Endothelial cell of umbilical vein (primary cell): Measurements from ENCODE around the gene LRP1-AS. TPM values are rescaled to one million over a fixed set of nuclear protein-coding genes. Genes with fewer than 3 reads are reported as not detected.

Experiments used
- BruUV-seq: library from RNA; stranded (reverse); fragments of 400-500 nt; replicated peaks from 2 replicates; lab custom pipeline; 2021; lab: Mats Ljungman, UMichigan
- CTCF ChIA-PET: fragments of 300-600, 350-600 bp; sonication (Branson Sonifier 250); formaldehyde crosslinking; loops from one replicate; lab custom pipeline; 2021; ENCODE audit warnings: antibody characterized with exemption, inconsistent platforms; lab: Charles Lee
- POLR2A ChIA-PET: fragments of 300-600, 350-600 bp; sonication (Branson Sonifier 250); formaldehyde crosslinking; loops from one replicate; lab custom pipeline; 2021; ENCODE audit warnings: antibody characterized with exemption, inconsistent platforms; lab: Charles Lee
- DNase-seq: peaks from one replicate; pipeline ENCODE4 v3.0.0-alpha.2; 2011; ENCODE audit warnings: low read depth, low spot score
- FAIRE-seq: peaks from 2 replicates; lab custom pipeline; 2011; peaks lifted over from hg19 to GRCh38; lab: Jason Lieb, UNC
- H2AFZ ChIP-seq: 2 replicates; pipeline ENCODE4 v1.6.0; 2012; ENCODE audit warnings: low read depth, low read length, control low read depth, inconsistent platforms
- H3K27ac ChIP-seq: 2 replicates; pipeline ENCODE4 v1.5.1; 2011; ENCODE audit warnings: low read depth, mild to moderate bottlenecking, control low read depth, low read length, moderate library complexity; ENCODE audit not compliant: insufficient read depth
- H3K27me3 ChIP-seq, 2 experiments: 2 replicates each; pipeline versions ENCODE4 v1.6.0 to v1.6.1; 2011; ENCODE audit warnings: low read length in 2 of 2, mixed read lengths in 1 of 2; ENCODE audit not compliant: control insufficient read depth in 2 of 2, insufficient read depth in 2 of 2
- H3K36me3 ChIP-seq, 2 experiments: 2 replicates in 1 of 2; 3 replicates in 1 of 2; pipeline ENCODE4 v1.5.1; 2011; ENCODE audit warnings: low read length in 2 of 2, mild to moderate bottlenecking in 1 of 2, moderate library complexity in 1 of 2; ENCODE audit not compliant: control insufficient read depth in 2 of 2, insufficient read depth in 2 of 2; ENCODE audit errors: extremely low read depth in 1 of 2
- H3K4me1 ChIP-seq: 3 replicates; pipeline ENCODE4 v1.5.1; 2011; ENCODE audit warnings: mild to moderate bottlenecking, low read length; ENCODE audit not compliant: control insufficient read depth, insufficient read depth; ENCODE audit errors: extremely low read depth
- H3K4me2 ChIP-seq: 2 replicates; pipeline ENCODE4 v1.6.1; 2011; ENCODE audit warnings: low read length, control low read depth, mixed read lengths; ENCODE audit not compliant: insufficient read depth
- H3K4me3 ChIP-seq, 3 experiments: fragments of 200-600 bp in 1 of 3; sonication (generic), shearing (Covaris generic) in 1 of 3; replicated peaks in 1 of 3; 2 replicates each; pipeline ENCODE4 v1.5.1; 2011 to 2016; ENCODE audit warnings: control low read depth in 3 of 3, low read length in 3 of 3, mild to moderate bottlenecking in 2 of 3, inconsistent platforms in 1 of 3, low read depth in 1 of 3, moderate library complexity in 1 of 3; ENCODE audit not compliant: insufficient read depth in 1 of 3
- H3K79me2 ChIP-seq: 2 replicates; pipeline ENCODE4 v1.6.0; 2012; ENCODE audit warnings: low read length, inconsistent platforms; ENCODE audit not compliant: control insufficient read depth, insufficient read depth
- H3K9ac ChIP-seq: replicated peaks from 2 replicates; pipeline ENCODE3; 2011; ENCODE audit warnings: low read length, control low read depth; ENCODE audit not compliant: insufficient read depth; ENCODE audit errors: extremely low read depth
- H3K9me1 ChIP-seq: replicated peaks from 3 replicates; pipeline ENCODE4 v1.6.0; 2011; ENCODE audit warnings: mild to moderate bottlenecking, low read length; ENCODE audit not compliant: control insufficient read depth, insufficient read depth; ENCODE audit errors: extremely low read depth
- H3K9me3 ChIP-seq: replicated peaks from 2 replicates; pipeline ENCODE4 v1.5.1; 2012; ENCODE audit warnings: low read length, inconsistent platforms; ENCODE audit not compliant: control insufficient read depth, insufficient read depth
- H4K20me1 ChIP-seq: replicated peaks from 2 replicates; pipeline ENCODE3; 2011; ENCODE audit warnings: mild to moderate bottlenecking, low read length; ENCODE audit not compliant: control insufficient read depth, insufficient read depth; ENCODE audit errors: extremely low read depth
- EZH2 ChIP-seq: IDR thresholded peaks from 2 replicates; pipeline ENCODE4 v1.6.1; 2012; ENCODE audit warnings: borderline replicate concordance, low read depth, mild to moderate bottlenecking, moderate library complexity, low read length, inconsistent platforms; ENCODE audit not compliant: severe bottlenecking
- FOS ChIP-seq: IDR thresholded peaks from 2 replicates; pipeline ENCODE4 v1.6.1; 2011; ENCODE audit warnings: mild to moderate bottlenecking, low read length, moderate library complexity, borderline replicate concordance; ENCODE audit not compliant: insufficient read depth
- GATA2 ChIP-seq: IDR thresholded peaks from 2 replicates; pipeline ENCODE4 v1.7.0; 2011; ENCODE audit warnings: low read depth, mild to moderate bottlenecking, moderate library complexity, mixed read lengths, low read length; ENCODE audit not compliant: insufficient read length, insufficient read depth
- JUN ChIP-seq: IDR thresholded peaks from 2 replicates; pipeline ENCODE4 v1.6.1; 2011; ENCODE audit warnings: borderline replicate concordance, low read depth; ENCODE audit not compliant: insufficient read length, insufficient read depth
- MYC ChIP-seq: IDR thresholded peaks from one replicate; pipeline ENCODE4 v1.6.1; 2011; ENCODE audit warnings: mild to moderate bottlenecking, low read depth, low read length
- POLR2A ChIP-seq: IDR thresholded peaks from 2 replicates; pipeline ENCODE4 v1.6.1; 2012; ENCODE audit warnings: low read depth, mild to moderate bottlenecking, control low read depth, low read length
- POLR2AphosphoS5 ChIP-seq: IDR thresholded peaks from 2 replicates; pipeline ENCODE4 v1.6.1; 2012; ENCODE audit warnings: low read depth, mild to moderate bottlenecking, control low read depth, low read length, moderate library complexity; ENCODE audit not compliant: insufficient read depth
- dilution Hi-C: fragments of 300-500 bp; cut with MboI; formaldehyde crosslinking; loops from one replicate; pipeline ENCODE4 v1.15.0; 2019; ENCODE audit warnings: low sequenced_read_pairs; ENCODE audit not compliant: extremely low pct_ligation_motif_present
- intact Hi-C: fragments of 100-400 bp; cut with micrococcal nuclease; formaldehyde crosslinking; loops from one replicate; pipeline ENCODE4 v1.10.0; 2022
- polyA plus RNA-seq, 4 experiments: library from polyadenylated mRNA; depleted of rRNA in 3 of 4; stranded (reverse) in 3 of 4; unstranded in 1 of 4; fragments of >200 nt; gene quantifications; 2 replicates each; pipeline versions ENCODE4 v1.2.1 to v1.2.3, GENCODE V29; 2011 to 2012; ENCODE audit warnings: missing spikeins in 1 of 4
- total RNA-seq: library from RNA; stranded (reverse); gene quantifications from 2 replicates; pipeline ENCODE4 v1.2.3, GENCODE V29; 2021
- TF ChIP-seq, protein P1 (sequence below), 2 donors: IDR thresholded peaks; 1 replicate in 1 of 2; 2 replicates in 1 of 2; pipeline ENCODE4 v1.5.1; 2011; ENCODE audit warnings: low read length in 2 of 2, mild to moderate bottlenecking in 2 of 2, moderate library complexity in 2 of 2, control low read depth in 1 of 2, inconsistent platforms in 1 of 2, low read depth in 1 of 2; ENCODE audit not compliant: insufficient read depth in 1 of 2; ENCODE audit errors: extremely low read depth in 1 of 2
- TF ChIP-seq, protein P2 (sequence below): IDR thresholded peaks from 2 replicates; pipeline ENCODE4 v1.6.1; 2011; ENCODE audit not compliant: insufficient read depth, insufficient read length

LRP1-AS gene
- total and polyA plus RNA-seq, 2 donors (not counting 3 experiments of a cell fraction or from before 2014, with no cell fraction given): not detected

- peaks cover 4% of the 10 kb centered on the region for H3K4me1 ChIP-seq
- dilution Hi-C loops: no loop called here
- BruUV-seq: no TSS peak
- H3K9me3 ChIP-seq: no peaks in the 10 kb centered on the region
- no peak overlapping the region for H3K27ac ChIP-seq
- intact Hi-C loops: loop anchor here (5.0 kb wide), 1 partner anchor 116 kb away; no protein-coding TSS in a partner anchor
- H4K20me1 ChIP-seq: no peaks in the 10 kb centered on the region
- no peaks in the 10 kb centered on the region for H3K9me1 ChIP-seq
- H3K9ac ChIP-seq: no peak overlapping the region
- H3K4me3 ChIP-seq: no peak overlapping the region
- H3K4me2 ChIP-seq: no peak overlapping the region
- ChIA-PET CTCF (interaction anchor here (0.7 to 18.0 kb wide), 7 partner anchors 15 to 116 kb away, joined by 3 to 429 read pairs (median 21); partner anchors contain the start of gene STAT6), POLR2A (no interaction called here)
- H3K79me2 ChIP-seq: no peaks in the 10 kb centered on the region
- no peaks in the 10 kb centered on the region for H3K36me3 ChIP-seq
- TF ChIP-seq, protein P1, sequence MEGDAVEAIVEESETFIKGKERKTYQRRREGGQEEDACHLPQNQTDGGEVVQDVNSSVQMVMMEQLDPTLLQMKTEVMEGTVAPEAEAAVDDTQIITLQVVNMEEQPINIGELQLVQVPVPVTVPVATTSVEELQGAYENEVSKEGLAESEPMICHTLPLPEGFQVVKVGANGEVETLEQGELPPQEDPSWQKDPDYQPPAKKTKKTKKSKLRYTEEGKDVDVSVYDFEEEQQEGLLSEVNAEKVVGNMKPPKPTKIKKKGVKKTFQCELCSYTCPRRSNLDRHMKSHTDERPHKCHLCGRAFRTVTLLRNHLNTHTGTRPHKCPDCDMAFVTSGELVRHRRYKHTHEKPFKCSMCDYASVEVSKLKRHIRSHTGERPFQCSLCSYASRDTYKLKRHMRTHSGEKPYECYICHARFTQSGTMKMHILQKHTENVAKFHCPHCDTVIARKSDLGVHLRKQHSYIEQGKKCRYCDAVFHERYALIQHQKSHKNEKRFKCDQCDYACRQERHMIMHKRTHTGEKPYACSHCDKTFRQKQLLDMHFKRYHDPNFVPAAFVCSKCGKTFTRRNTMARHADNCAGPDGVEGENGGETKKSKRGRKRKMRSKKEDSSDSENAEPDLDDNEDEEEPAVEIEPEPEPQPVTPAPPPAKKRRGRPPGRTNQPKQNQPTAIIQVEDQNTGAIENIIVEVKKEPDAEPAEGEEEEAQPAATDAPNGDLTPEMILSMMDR (IDR thresholded peaks at IDR 0.05; ENCODE audit: extremely low read depth in 1 of 2, insufficient read depth in 1 of 2, low read depth in 1 of 2, low read length in 2 of 2): no peak
- no peak for TF ChIP-seq POLR2AphosphoS5
- TF ChIP-seq MYC: no peak
- TF ChIP-seq POLR2A: no peak
- no peak overlapping the region for H2AFZ ChIP-seq
- DNase-seq (no peak), FAIRE-seq (no peak)
- H3K27me3 ChIP-seq: peaks cover 34 to 54% of the 10 kb centered on the region in 2 experiments
Observed at GRCh38 chr12:57126561-57126960, 20.9 kb downstream of the LRP1-AS start.

- Histone ChIP-seq H4K20me1 (no peaks in the 10 kb centered on the region), H3K4me2 (no peak overlapping the region), H3K9me3 (no peaks in the 10 kb centered on the region), H3K4me3 (no peak overlapping the region), H3K9me1 (no peaks in the 10 kb centered on the region), H3K9ac (no peak overlapping the region), H3K79me2 (no peaks in the 10 kb centered on the region), H3K27me3 (peaks cover 29 to 49% of the 10 kb centered on the region in 2 experiments), H3K4me1 (peaks cover 4% of the 10 kb centered on the region), H3K36me3 (no peaks in the 10 kb centered on the region), H3K27ac (no peak overlapping the region), H2AFZ (no peak overlapping the region)
- dilution Hi-C loops (no loop called here), intact Hi-C loops (loop anchor here (5.0 kb wide), 1 partner anchor 116 kb away; no protein-coding TSS in a partner anchor)
- ChIA-PET CTCF (interaction anchor here (0.8 to 18.0 kb wide), 6 partner anchors 14 to 117 kb away, joined by 3 to 429 read pairs (median 15); no protein-coding TSS in a partner anchor), POLR2A (no interaction called here)
- TF ChIP-seq JUN: no peak
- no peak for TF ChIP-seq GATA2
- no peak for TF ChIP-seq FOS
- TF ChIP-seq MYC: no peak
- no peak for TF ChIP-seq POLR2A
- TF ChIP-seq, protein P2, sequence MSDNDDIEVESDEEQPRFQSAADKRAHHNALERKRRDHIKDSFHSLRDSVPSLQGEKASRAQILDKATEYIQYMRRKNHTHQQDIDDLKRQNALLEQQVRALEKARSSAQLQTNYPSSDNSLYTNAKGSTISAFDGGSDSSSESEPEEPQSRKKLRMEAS: no peak
- TF ChIP-seq, protein P1 (IDR thresholded peaks at IDR 0.05; ENCODE audit: extremely low read depth in 1 of 2, insufficient read depth in 1 of 2, low read depth in 1 of 2, low read length in 2 of 2): no peak
- TF ChIP-seq POLR2AphosphoS5: no peak
- TF ChIP-seq EZH2: no peak
- FAIRE-seq (no peak), DNase-seq (no peak)
- BruUV-seq: no TSS peak
Observed at GRCh38 chr12:57126061-57126460, 21.4 kb downstream of the LRP1-AS start.
